Vagina (tissue), 2 donors: Measurements from ENCODE around the gene APBA1.

Experiments
- POLR2A ChIP-seq, 2 donors: fragments of 450-650 bp; IDR thresholded peaks; one replicate each; pipeline ENCODE4 v1.6.1; 2017; ENCODE audit warnings: antibody characterized with exemption in 2 of 2, mild to moderate bottlenecking in 2 of 2, moderate library complexity in 2 of 2
- POLR2AphosphoS5 ChIP-seq, 2 donors: sonication (generic); formaldehyde crosslinking; IDR thresholded peaks; one replicate each; pipeline ENCODE4 v1.9.0; 2017; ENCODE audit warnings: antibody characterized with exemption in 2 of 2, mild to moderate bottlenecking in 2 of 2, low read depth in 1 of 2; ENCODE audit not compliant: insufficient read depth in 1 of 2
- TF ChIP-seq, protein P1 (sequence below), 3 experiments: fragments of 450-650 bp in 2 of 3; fragments of 200-600 bp in 1 of 3; sonication (generic) in 1 of 3; IDR thresholded peaks; one replicate each; pipeline ENCODE4 v1.5.1; 2017 to 2019; ENCODE audit warnings: antibody characterized with exemption in 3 of 3, mild to moderate bottlenecking in 2 of 3, moderate library complexity in 2 of 3

DNA sequence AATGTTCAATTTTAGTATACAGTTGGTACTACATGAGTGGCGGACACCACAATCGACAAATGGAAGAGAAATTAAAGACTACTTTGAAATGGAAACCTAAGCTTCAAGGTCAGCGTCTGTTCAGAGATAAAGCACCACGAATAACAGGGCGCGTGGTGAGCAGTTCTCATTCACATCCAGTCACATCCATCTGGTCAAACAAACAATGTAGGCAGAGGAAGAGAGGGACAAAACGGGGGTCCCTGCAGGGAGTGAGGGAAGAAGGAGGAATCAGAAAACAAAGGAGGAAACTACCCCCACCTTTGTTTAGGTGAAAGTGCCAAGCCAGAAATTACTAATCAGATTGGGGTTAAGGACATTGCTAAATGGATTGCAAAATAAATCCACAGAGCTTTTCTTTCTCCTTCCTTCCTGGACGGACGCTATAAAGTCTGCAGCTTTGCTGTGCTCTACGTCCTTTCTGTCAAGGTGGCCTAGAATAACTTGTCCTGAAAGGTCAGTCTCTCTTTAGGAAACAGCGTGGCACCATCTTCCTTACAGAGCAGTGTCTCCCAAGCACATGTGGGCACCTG, 208.6 kb downstream of the APBA1 start:
- TF ChIP-seq, protein P1, sequence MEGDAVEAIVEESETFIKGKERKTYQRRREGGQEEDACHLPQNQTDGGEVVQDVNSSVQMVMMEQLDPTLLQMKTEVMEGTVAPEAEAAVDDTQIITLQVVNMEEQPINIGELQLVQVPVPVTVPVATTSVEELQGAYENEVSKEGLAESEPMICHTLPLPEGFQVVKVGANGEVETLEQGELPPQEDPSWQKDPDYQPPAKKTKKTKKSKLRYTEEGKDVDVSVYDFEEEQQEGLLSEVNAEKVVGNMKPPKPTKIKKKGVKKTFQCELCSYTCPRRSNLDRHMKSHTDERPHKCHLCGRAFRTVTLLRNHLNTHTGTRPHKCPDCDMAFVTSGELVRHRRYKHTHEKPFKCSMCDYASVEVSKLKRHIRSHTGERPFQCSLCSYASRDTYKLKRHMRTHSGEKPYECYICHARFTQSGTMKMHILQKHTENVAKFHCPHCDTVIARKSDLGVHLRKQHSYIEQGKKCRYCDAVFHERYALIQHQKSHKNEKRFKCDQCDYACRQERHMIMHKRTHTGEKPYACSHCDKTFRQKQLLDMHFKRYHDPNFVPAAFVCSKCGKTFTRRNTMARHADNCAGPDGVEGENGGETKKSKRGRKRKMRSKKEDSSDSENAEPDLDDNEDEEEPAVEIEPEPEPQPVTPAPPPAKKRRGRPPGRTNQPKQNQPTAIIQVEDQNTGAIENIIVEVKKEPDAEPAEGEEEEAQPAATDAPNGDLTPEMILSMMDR (IDR thresholded peaks at IDR 0.05), result no peak
- TF ChIP-seq POLR2A (IDR thresholded peaks at IDR 0.05) (no peak), POLR2AphosphoS5 (IDR thresholded peaks at IDR 0.05; ENCODE audit: insufficient read depth in 1 of 2, low read depth in 1 of 2) (no peak)
